NK-92 (cell line): ENCODE data around the gene LASP1NB.
"Not testable (repeated sequence)": the region's sequence is repeated elsewhere in the genome, so short reads cannot be mapped to it uniquely, and the experiment has no call there.

ENCODE experiments used
- DNase-seq: peaks from one replicate; lab custom pipeline; 2025; ENCODE audit not compliant: unreplicated experiment; lab: John Stamatoyannopoulos, UW

LASP1NB gene

GRCh38 chr17:38959508-38959907 is 34.1 kb downstream of the LASP1NB start:
- DNase-seq: no peak

- no peak for DNase-seq
These were observed 35.0 kb downstream of the LASP1NB start for GRCh38 chr17:38960402-38960801.

DNA sequence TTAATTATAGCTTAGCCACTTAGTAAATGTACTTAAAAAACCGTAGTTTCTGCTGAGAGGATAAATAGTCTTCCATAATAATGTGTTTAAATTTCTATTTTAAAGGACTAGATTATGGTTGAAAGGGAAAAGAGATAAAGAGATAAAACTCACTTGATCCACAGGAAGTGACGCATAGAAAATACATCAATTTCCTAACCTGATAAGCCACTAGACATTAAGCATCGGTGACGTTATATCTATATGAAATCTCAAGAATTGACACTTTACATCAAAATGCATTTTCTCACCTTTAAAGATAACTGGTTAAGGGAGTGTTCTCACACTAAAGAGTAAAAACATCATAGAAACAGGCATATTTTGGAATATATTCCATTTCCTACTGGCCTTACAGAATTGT is 36.0 kb downstream of the LASP1NB start:
- DNase-seq: no peak

DNA sequence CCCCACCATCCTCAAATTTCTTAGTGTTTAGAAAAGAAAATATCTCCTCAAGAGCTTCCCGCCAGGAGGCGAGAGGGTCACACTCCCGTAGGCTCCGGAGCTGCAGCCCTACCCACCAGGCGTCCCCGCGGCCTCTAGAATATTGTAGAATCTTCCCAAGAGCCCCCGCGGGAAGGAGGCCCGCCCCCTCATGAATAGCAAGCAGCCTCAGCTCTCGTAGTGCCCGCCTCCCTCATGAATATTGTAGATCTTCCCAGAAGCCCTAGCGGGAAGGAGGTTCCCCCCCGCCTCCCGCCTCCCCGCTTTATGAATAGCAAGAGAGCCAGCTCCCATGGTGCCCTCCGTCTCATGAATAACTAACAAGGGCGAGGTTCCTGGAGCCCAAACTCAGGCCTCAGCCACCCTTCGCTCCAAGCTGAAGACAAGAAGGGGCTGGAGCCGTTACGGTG is 41.9 kb downstream of the LASP1NB start, which contains the start of gene FBXO47:
Gene FBXO47, minus strand, starts transcription at position 114 of the 449 bp plus-strand sequence. CDS start 4,378 bp downstream, outside the sequence.
- peak; percentile 16 for DNase-seq

DNA sequence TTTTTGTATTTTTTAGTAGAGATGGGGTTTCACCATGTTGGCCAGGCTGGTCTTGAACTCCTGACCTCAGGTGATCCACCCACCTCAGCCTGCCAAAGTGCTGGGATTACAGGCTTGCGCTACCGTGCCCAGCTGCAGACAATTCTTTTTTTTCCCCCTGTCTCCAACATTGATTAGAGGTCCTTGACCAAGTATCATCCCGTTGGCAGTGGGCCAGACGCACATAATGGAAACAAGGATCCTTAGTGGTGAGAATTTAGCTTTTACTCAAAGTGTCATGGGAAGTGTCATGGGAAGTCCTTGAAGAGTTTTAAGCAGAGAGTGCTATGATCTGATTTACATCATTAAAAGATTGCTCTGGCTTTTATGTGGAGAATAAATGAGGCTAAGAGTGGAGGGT is 43.9 kb downstream of the LASP1NB start:
- no peak for DNase-seq

GRCh38 chr17:38970128-38970527 is 44.7 kb downstream of the LASP1NB start:
- DNase-seq: no peak

DNA sequence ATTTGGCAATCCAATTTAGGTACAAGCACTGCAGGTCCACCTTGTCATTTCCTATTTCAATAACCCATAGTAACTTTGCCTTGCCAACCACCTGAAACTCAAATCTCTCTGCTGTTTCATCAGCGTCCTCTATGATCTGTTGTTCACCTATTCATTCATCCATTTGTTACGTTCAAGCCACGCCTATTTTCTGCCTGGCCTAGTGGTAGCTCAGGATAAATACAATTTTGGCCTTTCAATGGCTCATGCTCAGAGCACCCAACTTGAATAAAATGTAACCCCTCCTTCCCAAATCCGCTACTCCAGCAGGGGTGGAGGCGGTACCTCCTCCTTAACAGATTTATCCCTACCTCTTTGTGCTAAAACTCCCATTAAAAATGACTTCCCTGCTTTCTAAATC is 45.4 kb downstream of the LASP1NB start:
- DNase-seq: no peak

- not testable (repeated sequence) for DNase-seq
These were observed 50.8 kb downstream of the LASP1NB start for GRCh38 chr17:38976187-38976551.

- no peak for DNase-seq
These were observed 52.8 kb downstream of the LASP1NB start for GRCh38 chr17:38978180-38978579.
